H1 (cell line): ENCODE results near the gene CBY1. TPM values are rescaled to one million over a fixed set of nuclear protein-coding genes. Genes with fewer than 3 reads are reported as not detected.

Source experiments
- CTCF ChIA-PET: fragments of 300-600 bp; sonication (Branson Sonifier 250); formaldehyde crosslinking; loops from one replicate; lab custom pipeline; 2021; ENCODE audit not compliant: partially characterized antibody; lab: Charles Lee
- POLR2A ChIA-PET: fragments of 300-600 bp; sonication (Branson Sonifier 250); formaldehyde crosslinking; loops from one replicate; lab custom pipeline; 2021; ENCODE audit warnings: inconsistent platforms; ENCODE audit not compliant: partially characterized antibody; lab: Charles Lee
- DNase-seq, 2 experiments: peaks; one replicate each; pipeline versions ENCODE4 v3.0.0 to v3.0.0-alpha.2; 2010 to 2022; ENCODE audit warnings: low spot score in 2 of 2, low read depth in 1 of 2, mixed read lengths in 1 of 2
- FAIRE-seq: peaks from 2 replicates; lab custom pipeline; 2011; peaks lifted over from hg19 to GRCh38; lab: Jason Lieb, UNC
- H2AFZ ChIP-seq: 2 replicates; pipeline ENCODE4 v1.8.1; 2012; ENCODE audit warnings: low read length, inconsistent platforms
- H2AK5ac ChIP-seq: 2 replicates; pipeline ENCODE4 v1.6.1; 2013; ENCODE audit warnings: low read depth, low read length
- H2BK120ac ChIP-seq: replicated peaks from 2 replicates; pipeline ENCODE3; 2013; ENCODE audit warnings: low read depth, low read length, inconsistent platforms
- H2BK12ac ChIP-seq: 2 replicates; pipeline ENCODE4 v1.6.1; 2013; ENCODE audit warnings: low read depth, low read length
- H2BK15ac ChIP-seq: 2 replicates; pipeline ENCODE4 v1.6.1; 2013; ENCODE audit warnings: low read length
- H2BK20ac ChIP-seq: 2 replicates; pipeline ENCODE4 v1.6.1; 2013; ENCODE audit warnings: low read length
- H2BK5ac ChIP-seq: 2 replicates; pipeline ENCODE4 v1.6.1; 2013; ENCODE audit warnings: low read depth, low read length
- H3K14ac ChIP-seq: 2 replicates; pipeline ENCODE4 v1.6.1; 2013; ENCODE audit warnings: inconsistent platforms; ENCODE audit not compliant: insufficient read length
- H3K18ac ChIP-seq: 2 replicates; pipeline ENCODE4 v1.6.1; 2013; ENCODE audit warnings: low read length; ENCODE audit errors: extremely low read depth
- H3K23ac ChIP-seq: 2 replicates; pipeline ENCODE4 v1.6.1; 2013; ENCODE audit warnings: inconsistent platforms; ENCODE audit not compliant: insufficient read length
- H3K23me2 ChIP-seq: 2 replicates; pipeline ENCODE4 v1.6.1; 2013; ENCODE audit warnings: low read depth, low read length
- H3K27ac ChIP-seq: 2 replicates; pipeline ENCODE4 v1.6.1; 2011; ENCODE audit warnings: low read depth, low read length, inconsistent platforms
- H3K27me3 ChIP-seq, 4 experiments: replicated peaks in 1 of 4; 1 replicate in 1 of 4; 2 replicates in 3 of 4; pipeline versions ENCODE4 v1.6.1 to v1.8.1; 2011 to 2013; ENCODE audit warnings: low read length in 3 of 4, mild to moderate bottlenecking in 3 of 4, inconsistent platforms in 2 of 4, mixed read lengths in 2 of 4, moderate library complexity in 1 of 4; ENCODE audit not compliant: control insufficient read depth in 3 of 4, insufficient read depth in 3 of 4; ENCODE audit errors: extremely low read depth in 1 of 4
- H3K36me3 ChIP-seq, 4 experiments: 2 replicates each; pipeline versions ENCODE4 v1.6.1 to v1.8.1; 2011 to 2013; ENCODE audit warnings: mild to moderate bottlenecking in 4 of 4, low read length in 3 of 4, moderate library complexity in 2 of 4, control low read depth in 1 of 4, inconsistent platforms in 1 of 4; ENCODE audit not compliant: insufficient read depth in 4 of 4, control insufficient read depth in 2 of 4
- H3K4ac ChIP-seq: replicated peaks from 2 replicates; pipeline ENCODE3; 2013; ENCODE audit warnings: low read length, low read depth, mixed read lengths, inconsistent platforms; ENCODE audit not compliant: insufficient read length
- H3K4me1 ChIP-seq, 4 experiments: replicated peaks in 1 of 4; 1 replicate in 1 of 4; 2 replicates in 3 of 4; pipeline versions ENCODE4 v1.6.1 to v1.8.1; 2011 to 2013; ENCODE audit warnings: low read length in 3 of 4, inconsistent platforms in 2 of 4, mixed read lengths in 1 of 4; ENCODE audit not compliant: insufficient read depth in 4 of 4, control insufficient read depth in 3 of 4
- H3K4me2 ChIP-seq, 2 experiments: 2 replicates each; pipeline versions ENCODE4 v1.6.1 to v1.8.1; 2011 to 2013; ENCODE audit warnings: low read depth in 2 of 2, low read length in 2 of 2, control low read depth in 1 of 2, inconsistent platforms in 1 of 2, mild to moderate bottlenecking in 1 of 2; ENCODE audit not compliant: insufficient read depth in 1 of 2
- H3K4me3 ChIP-seq, 4 experiments: fragments of 200-600, 300-600 bp in 1 of 4; sonication (generic), shearing (Covaris generic), sonication (Bioruptor Twin) in 1 of 4; 2 replicates each; pipeline versions ENCODE4 v1.5.1 to v1.8.1; 2011 to 2016; ENCODE audit warnings: low read length in 4 of 4, low read depth in 3 of 4, control low read depth in 2 of 4, inconsistent platforms in 2 of 4, mild to moderate bottlenecking in 2 of 4, mixed read lengths in 1 of 4, moderate library complexity in 1 of 4; ENCODE audit not compliant: insufficient read depth in 2 of 4; ENCODE audit errors: extremely low read depth in 1 of 4
- H3K56ac ChIP-seq: replicated peaks from 2 replicates; pipeline ENCODE3; 2013; ENCODE audit warnings: low read depth, mild to moderate bottlenecking, mixed read lengths, low read length, inconsistent platforms; ENCODE audit not compliant: insufficient read length
- H3K79me1 ChIP-seq: 2 replicates; pipeline ENCODE4 v1.6.1; 2013; ENCODE audit warnings: low read depth, low read length, control low read depth
- H3K79me2 ChIP-seq, 2 experiments: 2 replicates each; pipeline versions ENCODE4 v1.6.1 to v1.8.1; 2012 to 2013; ENCODE audit warnings: low read length in 2 of 2, mild to moderate bottlenecking in 2 of 2, inconsistent platforms in 1 of 2; ENCODE audit not compliant: insufficient read depth in 2 of 2, control insufficient read depth in 1 of 2
- H3K9ac ChIP-seq, 4 experiments: replicated peaks in 1 of 4; 1 replicate in 1 of 4; 2 replicates in 3 of 4; pipeline versions ENCODE4 v1.6.1 to v1.8.1; 2011 to 2013; ENCODE audit warnings: low read depth in 3 of 4, low read length in 3 of 4, control low read depth in 2 of 4, mild to moderate bottlenecking in 2 of 4, moderate library complexity in 2 of 4, inconsistent platforms in 1 of 4; ENCODE audit errors: extremely low read depth in 1 of 4
- H3K9me3 ChIP-seq, 2 experiments: 2 replicates each; pipeline versions ENCODE4 v1.6.1 to v1.8.1; 2012 to 2013; ENCODE audit warnings: mild to moderate bottlenecking in 2 of 2, moderate library complexity in 2 of 2, control low read depth in 1 of 2, inconsistent platforms in 1 of 2, low read depth in 1 of 2, low read length in 1 of 2, mixed read lengths in 1 of 2; ENCODE audit not compliant: insufficient read depth in 2 of 2
- H4K20me1 ChIP-seq, 2 experiments: replicated peaks in 1 of 2; 2 replicates each; pipeline versions ENCODE3 to v1.8.1; 2011 to 2013; ENCODE audit warnings: inconsistent platforms in 2 of 2, low read length in 2 of 2, mild to moderate bottlenecking in 1 of 2; ENCODE audit not compliant: insufficient read depth in 2 of 2, control insufficient read depth in 1 of 2
- H4K5ac ChIP-seq: 2 replicates; pipeline ENCODE4 v1.6.1; 2013; ENCODE audit warnings: low read length, low read depth, mixed read lengths, inconsistent platforms; ENCODE audit not compliant: insufficient read length
- H4K8ac ChIP-seq: 2 replicates; pipeline ENCODE4 v1.8.0; 2013; ENCODE audit warnings: mild to moderate bottlenecking, moderate library complexity, low read length, inconsistent platforms; ENCODE audit not compliant: insufficient read depth; ENCODE audit errors: extremely low read depth
- H4K91ac ChIP-seq: replicated peaks from 2 replicates; pipeline ENCODE3; 2013; ENCODE audit warnings: low read length, mixed read lengths, inconsistent platforms; ENCODE audit not compliant: insufficient read length
- BRCA1 ChIP-seq: IDR thresholded peaks from 2 replicates; pipeline ENCODE4 v1.6.1; 2012; ENCODE audit warnings: low read depth, low read length, improper control_type of control experiment
- CREB1 ChIP-seq: IDR thresholded peaks from 2 replicates; pipeline ENCODE4 v1.6.1; 2012; ENCODE audit warnings: inconsistent platforms
- JUND ChIP-seq: IDR thresholded peaks from 2 replicates; pipeline ENCODE4 v1.6.1; 2011; ENCODE audit warnings: mild to moderate bottlenecking, improper control_type of control experiment, low read length
- KDM4A ChIP-seq: IDR thresholded peaks from one replicate; pipeline ENCODE4 v1.7.1; 2012; ENCODE audit warnings: low read depth, mild to moderate bottlenecking, moderate library complexity, low read length, inconsistent platforms; ENCODE audit not compliant: severe bottlenecking
- PHF8 ChIP-seq: fragments of 200-600 bp; sonication (generic); conservative IDR thresholded peaks from 2 replicates; pipeline ENCODE4 v1.7.1; 2012; ENCODE audit warnings: low read depth, mild to moderate bottlenecking, inconsistent platforms, low read length, moderate library complexity
- RNF2 ChIP-seq: fragments of 200-900, 300-1000 bp; sonication (generic); IDR thresholded peaks from 2 replicates; pipeline ENCODE4 v1.7.1; 2016; ENCODE audit warnings: borderline replicate concordance, low read depth, mild to moderate bottlenecking, antibody characterized with exemption, low read length; ENCODE audit not compliant: poor library complexity, severe bottlenecking; ENCODE audit errors: missing control alignments
- SRF ChIP-seq: IDR thresholded peaks from 2 replicates; pipeline ENCODE4 v1.6.1; 2011; ENCODE audit warnings: mild to moderate bottlenecking, low read depth, low read length, moderate library complexity
- TAF7 ChIP-seq: optimal IDR thresholded peaks from 2 replicates; pipeline ENCODE3; 2011; ENCODE audit warnings: low read depth, mild to moderate bottlenecking, inconsistent platforms, low read length, moderate library complexity, borderline replicate concordance
- USF2 ChIP-seq: IDR thresholded peaks from 2 replicates; pipeline ENCODE4 v1.6.1; 2011; ENCODE audit warnings: low read length, improper control_type of control experiment
- WGBS, 2 experiments: shearing (Covaris generic) in 1 of 2; methylation state at CpG; one replicate each; pipeline versions ENCODE4 v1.1.6 to v1.1.7; 2013 to 2015; ENCODE audit warnings: low lambda C conversion rate in 2 of 2, mixed read lengths in 2 of 2, inconsistent platforms in 1 of 2, low coverage in 1 of 2, missing lambda C conversion rate in 1 of 2; ENCODE audit not compliant: insufficient replicate concordance in 2 of 2, insufficient coverage in 1 of 2, insufficient read length in 1 of 2; ENCODE audit errors: extremely low coverage in 1 of 2, missing lambda C conversion rate in 1 of 2; 5-methylcytosine and 5-hydroxymethylcytosine counted together
- polyA plus RNA-seq, 7 experiments: library from polyadenylated mRNA; depleted of rRNA in 3 of 7; stranded (reverse) in 5 of 7; unstranded in 2 of 7; fragments of >200 nt in 5 of 7; fragments of 200-250 nt in 2 of 7; gene quantifications; 1 replicate in 5 of 7; 2 replicates in 1 of 7; 4 replicates in 1 of 7; pipeline versions ENCODE4 v1.2.1 to v1.2.3, GENCODE V29; 2011 to 2013; ENCODE audit warnings: missing spikeins in 2 of 7, mixed read lengths in 2 of 7
- total RNA-seq: library from RNA; stranded (reverse); fragmentation: NEBNext Ultra II Directional; extraction: Animal tissue kit (Norgen Biotek cat#: 25700); gene quantifications from 2 replicates; pipeline ENCODE4 v1.2.1, GENCODE V29; 2021

Gene CBY1
- total and polyA plus RNA-seq, 2 of the 8 experiments (the other 6 are each of a cell fraction or from before 2014, with no cell fraction given), result 23.2 to 30.2 TPM

- peaks cover 23 to 36% of the 10 kb centered on the region in 2 experiments for H4K20me1 ChIP-seq
- no peak overlapping the region for H2BK12ac ChIP-seq
- H3K4me3 ChIP-seq, result no peak overlapping the region
- no peaks in the 10 kb centered on the region for H3K27me3 ChIP-seq
- H3K27ac ChIP-seq, result no peak overlapping the region
- no peak overlapping the region for H3K4me2 ChIP-seq
- H2AFZ ChIP-seq, result no peak overlapping the region
- no peak overlapping the region for H2BK120ac ChIP-seq
- H3K79me2 ChIP-seq, result peaks cover 29 to 97% of the 10 kb centered on the region in 2 experiments
- H4K91ac ChIP-seq, result no peak overlapping the region
- POLR2A ChIA-PET, result no interaction called here
- H3K4ac ChIP-seq, result no peak overlapping the region
- no peak overlapping the region for H3K56ac ChIP-seq
- CTCF ChIA-PET, result interaction anchor here (1.7 kb wide), 1 partner anchor 58 kb away, joined by 4 read pairs; no protein-coding TSS in a partner anchor
- no peak overlapping the region for H2BK20ac ChIP-seq
- peaks cover 8 to 15% (median 12%) of the 10 kb centered on the region in 4 experiments for H3K4me1 ChIP-seq
- no peaks in the 10 kb centered on the region for H3K9me3 ChIP-seq
- H3K18ac ChIP-seq, result no peak overlapping the region
- H2BK5ac ChIP-seq, result no peak overlapping the region
- H4K5ac ChIP-seq, result no peak overlapping the region
- H3K23me2 ChIP-seq, result peaks cover 3% of the 10 kb centered on the region; the same call in 1 of the 2 replicates
- no peak for FAIRE-seq
- no peak overlapping the region for H2BK15ac ChIP-seq
- H2AK5ac ChIP-seq, result no peak overlapping the region
- no peak overlapping the region for H3K9ac ChIP-seq
- H4K8ac ChIP-seq, result no peak overlapping the region
- H3K79me1 ChIP-seq, result peaks cover 23% of the 10 kb centered on the region
- DNase-seq, result no peak
- peaks cover 0 to 26% (median 7%) of the 10 kb centered on the region in 4 experiments; a peak in 6 of 8 replicates for H3K36me3 ChIP-seq
- H3K14ac ChIP-seq, result no peak overlapping the region
- 87% methylated on average over 3 of the region's 3 CpGs; no CpG with 5 or more reads in 1 of the 2 experiments for WGBS, 2 experiments
- H3K23ac ChIP-seq, result no peak overlapping the region
- TF ChIP-seq CREB1 (no peak), JUND (no peak), USF2 (no peak), TAF7 (no peak), SRF (no peak), BRCA1 (no peak), RNF2 (no peak), KDM4A (no peak), PHF8 (no peak)
These were observed 54.4 kb downstream of the CBY1 start for GRCh38 chr22:38710866-38711265.
